Stimulated activated naive CD8-positive, alpha-beta T cell treated with anti-CD3 and anti-CD28 coated beads, Interleukin-15, amount 100 ng/mL, for 72 hours (primary cell): ENCODE data around the gene PRSS27.
A peak's percentile ranks its signal among the peaks of the same experiment; 100 is the strongest.

Experiments
- ATAC-seq: fragments of 150-1000 bp; cut with Tn5 transposase; 2 replicates; pipeline ENCODE4 v1.10.0; 2021; ENCODE audit warnings: mild to moderate bottlenecking, moderate library complexity
- DNase-seq, 2 donors: peaks; one replicate each; pipeline ENCODE4 v3.0.0; 2021 to 2022
- H3K27ac Mint-ChIP-seq, 2 donors: one replicate each; pipeline ENCODE4 v1.8.0; 2022; ENCODE audit warnings: mild to moderate bottlenecking in 2 of 2, mixed read lengths in 2 of 2, moderate library complexity in 2 of 2
- H3K27me3 Mint-ChIP-seq: one replicate; pipeline ENCODE4 v1.8.0; 2022; ENCODE audit warnings: mixed read lengths
- H3K4me1 Mint-ChIP-seq: one replicate; pipeline ENCODE4 v1.8.0; 2022; ENCODE audit warnings: mild to moderate bottlenecking, mixed read lengths
- H3K4me3 Mint-ChIP-seq, 2 donors: one replicate each; pipeline ENCODE4 v1.8.0; 2022; ENCODE audit warnings: mild to moderate bottlenecking in 2 of 2, mixed read lengths in 2 of 2, moderate library complexity in 1 of 2
- H3K9me3 Mint-ChIP-seq, 2 donors: one replicate each; pipeline ENCODE4 v1.8.0; 2022; ENCODE audit warnings: mixed read lengths in 2 of 2

The PRSS27 gene

DNA sequence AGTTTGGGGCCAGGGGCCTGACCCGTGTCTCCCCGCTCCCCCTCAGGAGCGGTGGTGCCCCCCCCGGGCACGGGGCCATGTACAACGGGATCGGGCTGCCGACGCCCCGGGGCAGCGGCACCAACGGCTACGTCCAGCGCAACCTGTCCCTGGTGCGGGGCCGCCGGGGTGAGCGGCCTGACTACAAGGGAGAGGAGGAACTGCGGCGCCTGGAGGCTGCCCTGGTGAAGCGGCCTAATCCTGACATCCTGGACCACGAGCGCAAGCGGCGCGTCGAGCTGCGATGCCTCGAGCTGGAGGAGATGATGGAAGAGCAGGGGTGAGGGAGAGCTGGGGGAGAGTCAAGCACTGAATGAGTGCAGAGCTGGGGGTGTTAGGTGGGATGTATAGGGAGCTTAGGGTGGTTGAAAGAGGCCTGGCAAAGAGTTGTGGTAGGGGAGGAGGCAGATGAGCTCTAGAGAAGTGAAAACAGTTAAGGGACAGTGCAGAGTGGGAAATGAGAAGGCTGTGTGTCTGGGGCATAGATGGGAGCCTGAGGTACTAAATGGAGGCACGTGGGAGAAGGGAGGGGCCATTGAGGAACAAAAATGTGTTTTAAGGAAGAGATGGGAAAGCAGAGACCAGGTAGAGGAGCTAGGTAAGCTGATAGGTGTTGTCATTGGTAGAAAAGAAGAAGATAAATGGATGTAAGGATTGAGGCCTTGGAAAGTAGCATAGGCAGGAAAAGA, 36.4 kb upstream of the PRSS27 start:
- H3K4me1 Mint-ChIP-seq: peaks cover 69% of the 10 kb centered on the region
- H3K9me3 Mint-ChIP-seq: no peaks in the 10 kb centered on the region
- DNase-seq: no peak
- H3K27me3 Mint-ChIP-seq: no peaks in the 10 kb centered on the region
- peak overlapping the region in 1 of 2 donors; percentile 80 for H3K4me3 Mint-ChIP-seq
- H3K27ac Mint-ChIP-seq: peak overlapping the region; percentile 94 to 97
- ATAC-seq: no peak

DNA sequence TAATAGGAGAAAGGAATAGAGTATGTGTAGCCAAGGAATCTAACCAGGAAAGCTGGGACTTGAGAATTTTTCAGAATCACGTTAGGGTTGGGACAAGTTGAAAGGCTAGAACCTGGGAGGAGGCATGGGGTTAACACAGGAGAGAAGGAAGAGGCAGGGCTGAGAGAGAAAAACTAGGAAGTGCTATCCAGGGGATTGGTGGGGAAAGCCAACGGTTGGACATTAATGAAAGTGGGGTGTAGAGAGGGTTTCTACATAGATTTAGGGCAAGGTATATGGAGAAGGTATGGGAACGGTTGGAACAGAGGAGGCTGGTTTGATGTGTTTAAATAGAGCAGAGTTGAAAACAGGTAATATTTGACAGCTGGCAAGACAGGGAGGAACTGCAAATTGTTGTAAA, 35.1 kb upstream of the PRSS27 start:
- H3K9me3 Mint-ChIP-seq: no peaks in the 10 kb centered on the region
- peaks cover 79% of the 10 kb centered on the region for H3K4me1 Mint-ChIP-seq
- H3K27ac Mint-ChIP-seq: peak overlapping the region; percentile 81 to 97

DNA sequence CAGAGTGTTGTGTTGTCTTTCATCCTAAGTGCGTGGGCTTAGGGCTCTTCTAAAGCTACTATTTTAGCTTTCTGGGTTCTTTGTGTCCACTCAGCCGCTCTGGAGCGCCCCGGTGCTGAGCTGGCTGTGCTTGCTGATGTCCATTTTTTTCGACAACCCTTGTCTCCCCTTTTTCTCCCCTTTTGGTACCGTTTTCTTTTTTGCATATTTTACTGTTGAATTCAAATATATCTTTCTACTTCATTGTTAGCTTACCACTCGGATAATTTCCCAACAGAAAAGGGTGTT, 33.7 kb upstream of the PRSS27 start:
- H3K27me3 Mint-ChIP-seq: no peaks in the 10 kb centered on the region
- no peaks in the 10 kb centered on the region for H3K9me3 Mint-ChIP-seq
- ATAC-seq (no peak), DNase-seq (no peak)
- peaks cover 75% of the 10 kb centered on the region for H3K4me1 Mint-ChIP-seq
- H3K4me3 Mint-ChIP-seq: peak overlapping the region; percentile 80 to 95
- H3K27ac Mint-ChIP-seq: peak overlapping the region; percentile 89 to 96

More for the DNA sequence above, 35.1 kb upstream of the PRSS27 start:
- Mint-ChIP-seq H3K4me3 (peak overlapping the region; percentile 80 to 95), H3K27me3 (no peaks in the 10 kb centered on the region)
- ATAC-seq: no peak
- no peak for DNase-seq

DNA sequence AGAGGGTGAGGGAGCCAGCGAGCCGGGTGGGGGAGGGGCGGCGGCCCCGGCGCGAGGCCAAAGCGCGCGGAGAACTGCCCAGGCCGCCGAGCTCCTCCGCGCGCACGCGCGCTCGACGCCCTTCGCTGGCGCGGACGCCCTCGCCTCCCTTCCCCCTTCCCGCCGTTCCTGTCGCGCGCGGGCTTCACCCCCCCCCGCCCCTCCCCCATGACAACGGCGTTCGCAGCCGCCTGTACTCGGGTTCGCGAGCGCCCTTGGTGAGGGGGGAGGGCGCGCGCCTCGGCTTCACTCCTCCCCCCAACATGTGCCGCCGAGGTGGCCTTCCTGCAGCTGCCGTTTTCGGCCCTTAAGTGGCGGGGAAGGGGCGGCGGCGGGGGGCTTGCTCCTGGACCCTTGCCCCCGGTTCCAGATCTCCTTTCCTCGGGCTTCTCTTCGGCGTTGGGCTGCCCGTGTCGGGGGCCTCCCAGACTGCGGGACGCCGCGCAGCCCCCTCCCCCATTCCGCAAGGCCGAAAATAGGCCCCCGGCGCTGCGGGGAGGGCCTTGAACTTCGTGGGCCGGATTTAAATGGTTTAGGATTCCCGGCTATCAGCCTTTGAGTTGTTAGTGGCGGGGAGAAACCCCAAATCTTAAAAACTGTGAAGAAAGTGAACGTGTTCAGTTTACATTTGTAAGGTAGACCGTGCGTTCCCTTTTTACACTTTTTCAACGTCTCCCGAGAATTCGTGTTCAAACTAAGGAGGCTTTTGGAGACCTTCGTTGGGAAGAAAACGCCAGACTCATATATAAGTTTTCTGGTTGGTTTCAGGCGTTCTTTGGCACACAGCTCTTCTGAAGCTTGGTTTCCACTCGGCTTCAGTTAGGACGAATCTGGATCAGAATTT, 33.1 kb upstream of the PRSS27 start:
- no peaks in the 10 kb centered on the region for H3K9me3 Mint-ChIP-seq
- H3K4me1 Mint-ChIP-seq: peaks cover 69% of the 10 kb centered on the region

DNA sequence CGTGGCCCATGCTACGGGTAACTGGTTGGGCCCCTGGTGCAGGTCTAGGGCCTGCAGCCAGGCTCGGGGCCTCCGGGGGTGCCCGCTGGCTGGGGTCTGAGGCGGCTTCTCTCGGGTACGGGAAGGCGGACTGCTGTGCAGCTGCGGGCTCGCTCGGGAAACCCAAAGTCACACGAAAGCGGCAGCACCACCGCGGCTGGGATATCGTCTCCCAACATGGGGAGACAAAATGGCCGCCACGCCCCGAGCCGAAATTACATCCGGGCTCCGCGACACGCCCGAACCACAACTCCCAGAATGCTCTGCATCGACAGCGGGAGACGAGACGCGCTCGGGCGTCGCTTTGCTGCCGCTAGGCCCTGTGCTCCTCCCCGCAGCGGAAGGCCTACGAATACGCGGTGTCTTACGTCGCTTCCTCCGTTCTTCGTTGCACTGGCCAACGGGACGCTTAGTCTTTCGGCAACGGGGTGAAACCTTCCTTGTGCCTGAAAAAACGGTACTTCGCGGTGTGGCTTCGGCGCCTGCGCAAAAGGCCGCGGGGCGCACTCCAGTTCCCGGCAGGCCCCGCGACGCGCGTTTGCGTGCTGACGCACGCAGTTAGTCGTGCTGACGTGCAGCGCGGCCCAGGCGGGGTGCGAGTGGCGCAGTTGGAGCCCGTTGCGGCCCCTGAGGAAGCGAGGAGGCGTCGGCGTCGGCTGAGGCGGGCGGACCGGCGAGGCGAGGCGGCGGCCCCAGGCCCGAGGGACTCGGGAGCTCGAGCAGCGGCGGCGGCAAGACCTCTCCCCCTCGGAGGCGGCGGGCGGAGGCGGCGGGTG, 32.2 kb upstream of the PRSS27 start, which contains the start of gene SRRM2:
TSS of gene SRRM2 (plus strand) at position 604 of the 815 bp plus-strand sequence. CDS start 3,727 bp downstream, outside the sequence.
- DNase-seq (peak; percentile 95 to 96), ATAC-seq (peak; percentile 94)
- Mint-ChIP-seq H3K4me1 (peaks cover 61% of the 10 kb centered on the region), H3K4me3 (peak within 1 kb of the TSS; percentile 94 to 95), H3K27me3 (no peaks in the 10 kb centered on the region), H3K9me3 (no peaks in the 10 kb centered on the region), H3K27ac (peak within 1 kb of the TSS; percentile 99 to 100)

More for the DNA sequence above, 33.1 kb upstream of the PRSS27 start:
- peak overlapping the region; percentile 80 to 95 for H3K4me3 Mint-ChIP-seq
- ATAC-seq (peak; percentile 61), DNase-seq (no peak)
- no peaks in the 10 kb centered on the region for H3K27me3 Mint-ChIP-seq
- H3K27ac Mint-ChIP-seq: peak overlapping the region; percentile 96 to 100

DNA sequence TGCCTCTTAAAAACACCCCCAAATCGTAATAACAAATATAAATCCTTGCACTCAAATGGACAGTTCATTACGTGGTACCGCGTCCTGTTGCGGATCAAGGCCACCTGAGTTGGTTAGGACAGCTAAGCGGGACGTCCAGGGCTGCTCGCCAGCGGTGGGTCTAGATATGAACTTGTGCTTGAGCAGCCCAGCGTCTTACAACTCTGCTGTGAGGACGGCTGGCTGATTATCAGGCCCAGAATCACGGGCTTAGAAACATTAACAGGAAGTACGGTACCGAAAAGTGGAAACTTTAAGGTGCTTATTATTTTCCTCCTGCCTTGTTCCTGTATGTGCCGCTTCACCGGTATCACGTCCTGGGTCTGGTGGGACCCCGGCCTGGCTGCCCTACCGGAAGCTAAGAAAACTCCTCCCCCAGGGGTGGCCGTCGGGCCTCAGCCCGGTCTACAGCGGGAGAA, 31.6 kb upstream of the PRSS27 start:
- no peak for ATAC-seq
- Mint-ChIP-seq H3K4me1 (peaks cover 54% of the 10 kb centered on the region), H3K4me3 (peak overlapping the region; percentile 80 to 94)

DNA sequence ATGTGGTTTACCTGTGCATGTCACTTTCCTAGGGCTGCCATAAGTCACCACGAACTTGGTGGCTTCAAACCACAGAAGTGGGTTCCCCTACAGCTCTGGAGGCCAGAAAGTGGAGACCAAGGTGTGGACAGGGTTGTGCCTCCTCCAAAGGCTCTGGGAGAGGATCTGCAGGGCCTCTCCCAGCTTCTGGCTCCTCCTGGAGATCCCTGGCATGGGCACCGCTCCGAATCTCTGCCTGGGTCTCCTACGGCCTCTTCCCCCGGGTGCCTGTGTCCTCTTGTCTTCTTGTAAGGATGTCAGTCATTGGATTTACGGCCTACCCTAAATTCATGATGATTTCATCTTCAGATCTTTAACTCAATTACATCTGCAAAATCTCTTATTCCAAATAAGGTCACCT, 29.9 kb upstream of the PRSS27 start:
- peaks cover 38% of the 10 kb centered on the region for H3K4me1 Mint-ChIP-seq
- H3K27ac Mint-ChIP-seq: peak overlapping the region in 1 of 2 donors; percentile 89
- no peaks in the 10 kb centered on the region for H3K27me3 Mint-ChIP-seq
- H3K9me3 Mint-ChIP-seq: no peaks in the 10 kb centered on the region
- peak overlapping the region; percentile 62 to 80 for H3K4me3 Mint-ChIP-seq
- no peak for ATAC-seq
- no peak for DNase-seq

More for the DNA sequence above, 31.6 kb upstream of the PRSS27 start:
- H3K27me3 Mint-ChIP-seq: no peaks in the 10 kb centered on the region
- H3K9me3 Mint-ChIP-seq: no peaks in the 10 kb centered on the region
- DNase-seq: no peak
- peak overlapping the region; percentile 99 to 100 for H3K27ac Mint-ChIP-seq

DNA sequence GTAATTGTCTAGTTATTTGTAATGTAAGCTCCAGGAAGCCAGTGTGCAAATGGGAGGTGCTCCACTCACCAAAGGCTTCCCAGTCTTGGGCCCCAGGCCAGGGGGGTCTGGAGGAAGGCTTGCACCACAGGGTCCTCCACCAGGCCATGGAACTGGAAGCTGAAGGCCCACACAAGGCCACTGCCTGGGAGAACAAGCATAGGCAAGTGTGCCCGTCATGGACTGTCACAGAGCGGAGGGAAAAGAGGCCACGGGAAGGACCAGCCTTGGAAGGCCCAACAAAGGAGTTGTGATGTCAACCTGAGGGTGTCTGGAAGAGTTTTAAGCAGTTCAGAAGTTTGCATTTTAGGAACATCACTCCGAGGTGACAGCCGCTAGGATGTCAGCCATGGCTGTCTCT, 29.5 kb upstream of the PRSS27 start:
- no peaks in the 10 kb centered on the region for H3K27me3 Mint-ChIP-seq
- H3K4me3 Mint-ChIP-seq: no peak overlapping the region
- ATAC-seq (no peak), DNase-seq (no peak)
- no peaks in the 10 kb centered on the region for H3K9me3 Mint-ChIP-seq
- H3K4me1 Mint-ChIP-seq: peaks cover 33% of the 10 kb centered on the region
- no peak overlapping the region for H3K27ac Mint-ChIP-seq

DNA sequence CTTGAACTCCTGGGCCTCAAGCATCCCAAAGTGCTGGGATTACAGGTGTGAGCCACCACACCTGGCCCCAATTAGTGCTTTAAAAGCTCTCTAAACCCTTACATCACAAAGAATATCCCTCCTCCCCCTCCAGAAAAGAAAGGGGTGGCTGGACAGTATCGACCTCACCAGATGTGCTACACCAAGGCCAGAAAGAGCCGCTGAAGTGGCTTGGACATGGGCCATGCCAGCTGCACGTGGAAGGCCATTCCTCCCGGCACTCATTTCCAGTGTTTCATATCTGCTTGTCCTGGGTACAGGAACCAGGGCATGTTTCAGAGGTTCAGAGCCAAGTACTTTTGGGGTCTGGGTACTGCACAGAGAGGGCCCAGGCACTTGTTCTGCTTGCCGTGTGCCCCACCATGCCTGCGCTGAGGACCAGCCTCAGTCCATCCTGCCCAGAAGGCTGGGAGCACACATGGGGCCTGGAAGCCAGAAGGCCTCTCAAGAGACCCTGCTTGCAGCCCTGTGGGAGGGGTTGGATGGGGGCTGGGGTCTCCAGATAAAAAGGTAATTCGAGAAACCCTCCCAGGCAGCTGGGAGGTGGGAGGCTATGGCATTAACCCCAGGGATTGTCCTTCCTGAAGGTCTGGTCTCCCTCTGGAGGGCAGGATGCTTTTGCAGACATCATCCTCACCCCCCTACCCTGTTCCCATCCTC, 28.9 kb upstream of the PRSS27 start:
- no peaks in the 10 kb centered on the region for H3K27me3 Mint-ChIP-seq
- no peaks in the 10 kb centered on the region for H3K9me3 Mint-ChIP-seq
- H3K4me1 Mint-ChIP-seq: peaks cover 27% of the 10 kb centered on the region
- no peak overlapping the region for H3K4me3 Mint-ChIP-seq
- no peak overlapping the region for H3K27ac Mint-ChIP-seq
- DNase-seq (no peak), ATAC-seq (no peak)

DNA sequence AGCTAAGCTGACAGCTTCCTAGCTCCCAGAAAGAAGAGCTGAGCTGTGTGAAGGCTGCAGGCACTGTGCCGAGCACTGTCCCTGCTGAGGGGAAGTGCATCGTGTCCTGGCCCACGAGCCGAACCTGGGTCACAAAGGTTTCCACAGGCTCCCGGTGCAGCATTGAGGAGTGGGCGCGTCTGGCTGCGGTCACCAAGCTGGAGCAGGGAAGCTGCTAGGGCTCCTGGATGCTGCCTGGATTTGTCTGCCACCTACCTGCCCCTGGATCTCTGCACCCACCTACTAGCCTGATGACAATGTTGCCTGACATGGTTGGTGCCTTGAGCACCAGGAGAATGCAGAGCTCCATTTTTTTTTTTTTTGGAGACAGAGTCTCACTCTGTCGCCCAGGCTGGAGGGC, 25.9 kb upstream of the PRSS27 start:
- no peaks in the 10 kb centered on the region for H3K27me3 Mint-ChIP-seq
- no peak overlapping the region for H3K27ac Mint-ChIP-seq
- DNase-seq: no peak
- ATAC-seq: no peak
- no peak overlapping the region for H3K4me3 Mint-ChIP-seq
- H3K4me1 Mint-ChIP-seq: peaks cover 16% of the 10 kb centered on the region
- no peaks in the 10 kb centered on the region for H3K9me3 Mint-ChIP-seq

DNA sequence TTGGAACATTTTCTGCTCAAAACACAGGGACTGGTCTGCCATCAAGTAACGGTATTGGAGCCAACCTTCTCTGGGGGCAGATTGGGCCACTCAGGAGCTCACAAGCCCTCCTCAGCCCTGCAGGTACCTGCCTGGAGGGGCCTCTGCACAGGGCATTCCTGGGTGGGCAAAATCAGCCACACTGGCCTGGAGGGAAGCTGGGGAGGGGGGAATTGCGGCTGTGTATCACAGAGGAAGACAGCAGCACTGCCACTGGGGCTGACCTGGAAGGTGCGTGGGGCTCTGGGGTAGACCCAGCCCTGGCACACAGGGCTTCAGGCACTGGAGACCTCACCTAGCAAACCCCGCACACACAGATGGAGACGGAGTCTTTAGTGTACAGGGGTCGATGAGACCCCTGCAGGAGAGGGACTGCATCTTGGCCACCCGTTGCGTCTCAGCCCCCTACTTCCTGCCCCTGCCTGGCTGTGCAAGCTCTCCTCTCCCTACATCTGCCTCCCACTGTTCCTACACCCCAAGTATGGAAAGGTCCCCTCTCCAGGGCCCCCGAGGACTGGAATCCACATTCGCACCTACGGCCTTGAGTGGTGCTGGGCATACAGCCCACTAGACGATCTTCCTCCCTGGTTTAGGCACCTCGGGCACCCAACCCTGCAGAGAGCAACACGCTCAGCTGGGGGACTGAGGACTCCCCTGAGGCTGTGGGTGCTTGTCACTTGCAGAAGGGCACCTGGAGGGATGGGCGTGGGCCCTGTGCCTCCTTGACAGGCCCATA, 25.3 kb upstream of the PRSS27 start:
- Mint-ChIP-seq H3K27me3 (peaks cover 6% of the 10 kb centered on the region), H3K4me1 (peaks cover 10% of the 10 kb centered on the region), H3K4me3 (no peak overlapping the region), H3K9me3 (no peaks in the 10 kb centered on the region), H3K27ac (no peak overlapping the region)
- DNase-seq: no peak
- ATAC-seq: peak; percentile 20

DNA sequence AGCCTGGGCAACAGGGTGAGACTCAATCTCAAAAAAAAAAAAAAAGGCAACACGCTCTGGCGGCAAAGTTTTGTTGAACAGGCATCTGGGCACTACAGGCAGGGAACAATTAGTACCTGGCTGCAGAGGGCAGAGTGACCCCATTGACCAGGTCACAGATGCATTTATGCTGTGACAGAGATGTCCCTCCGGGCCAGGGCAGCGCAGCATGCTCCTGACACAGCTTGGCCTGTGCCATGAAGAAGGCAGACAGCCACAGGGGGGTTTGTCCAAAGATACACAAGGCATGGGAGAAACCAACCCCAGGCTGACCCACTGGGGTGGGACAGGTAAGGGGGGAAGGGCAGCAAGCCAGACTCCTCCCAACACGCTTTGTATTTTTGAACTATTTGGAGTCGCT, 24.7 kb upstream of the PRSS27 start:
- ATAC-seq: no peak

DNA sequence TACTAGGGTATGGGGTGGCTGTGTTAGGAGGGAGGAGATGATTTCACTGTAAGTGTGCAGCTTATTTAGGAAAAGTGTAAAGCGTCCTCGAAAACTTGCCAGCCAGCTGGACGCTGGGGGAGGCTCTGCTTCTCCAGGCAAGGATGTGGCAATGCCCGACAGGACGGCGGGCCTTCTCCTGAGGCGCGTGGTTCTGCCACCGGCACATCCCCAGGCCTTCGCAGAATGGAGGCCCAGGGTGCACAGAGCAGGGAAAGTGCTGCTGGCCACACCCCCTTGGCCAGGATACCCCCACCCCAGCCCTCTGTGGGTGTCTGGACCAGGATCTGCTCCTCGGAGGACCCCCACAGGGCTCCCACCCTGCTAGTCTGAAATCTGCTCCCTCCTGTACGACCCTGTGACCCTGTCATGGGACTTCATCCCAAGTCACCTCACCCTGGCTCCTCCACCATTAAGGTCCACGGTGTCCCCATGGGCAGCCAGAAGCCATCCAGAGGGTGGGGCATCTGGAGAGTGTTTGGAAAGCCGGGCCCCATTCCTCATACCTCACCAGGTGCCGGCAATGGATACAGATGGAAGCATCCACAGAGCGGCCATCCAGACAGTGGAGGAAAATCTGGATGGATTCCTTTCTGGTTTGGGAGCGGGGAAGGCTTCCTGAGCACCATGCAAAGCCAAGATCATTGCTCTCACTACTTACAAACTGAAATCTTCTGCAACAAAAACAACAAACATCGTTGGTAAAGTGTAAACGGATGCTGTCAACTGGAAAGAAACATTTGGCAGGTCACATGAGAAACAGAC, 23.2 kb upstream of the PRSS27 start:
- no peaks in the 10 kb centered on the region for H3K9me3 Mint-ChIP-seq
- no peak for ATAC-seq

More for the DNA sequence above, 24.7 kb upstream of the PRSS27 start:
- H3K4me1 Mint-ChIP-seq: peaks cover 6% of the 10 kb centered on the region
- H3K27ac Mint-ChIP-seq: peak overlapping the region in 1 of 2 donors; percentile 40
- H3K9me3 Mint-ChIP-seq: no peaks in the 10 kb centered on the region
- peaks cover 9% of the 10 kb centered on the region for H3K27me3 Mint-ChIP-seq
- no peak overlapping the region for H3K4me3 Mint-ChIP-seq
- no peak for DNase-seq

More for the DNA sequence above, 23.2 kb upstream of the PRSS27 start:
- no peak for DNase-seq
- H3K27ac Mint-ChIP-seq: no peak overlapping the region
- H3K4me3 Mint-ChIP-seq: no peak overlapping the region
- peaks cover 9% of the 10 kb centered on the region for H3K27me3 Mint-ChIP-seq
- peaks cover 8% of the 10 kb centered on the region for H3K4me1 Mint-ChIP-seq
